ENCODE results near the gene EFNA4.
"Not testable (repeated sequence)": the region's sequence is repeated elsewhere in the genome, so short reads cannot be mapped to it uniquely, and the experiment has no call there.

The EFNA4 gene

GRCh38 chr1:155110826-155111225, 47.3 kb downstream of the EFNA4 start:
- Histone ChIP-seq H3K9me3 (ENCODE audit: severe bottlenecking) (no peaks in the 10 kb centered on the region), H3K36me3 (no peaks in the 10 kb centered on the region), H3K27ac (no peak overlapping the region), H3K27me3 (ENCODE audit: insufficient read depth, low read depth, severe bottlenecking) (no peaks in the 10 kb centered on the region), H3K4me3 (ENCODE audit: low read depth, low read length) (no peak overlapping the region)
- DNase-seq: no peak
- TF ChIP-seq CTCF (IDR thresholded peaks at IDR 0.05; ENCODE audit: low read depth, low read length): no peak

GRCh38 chr1:155113450-155113980, 50.0 kb downstream of the EFNA4 start:
- Histone ChIP-seq H3K4me3 (ENCODE audit: low read depth, low read length) (no peak overlapping the region), H3K27me3 (ENCODE audit: insufficient read depth, low read depth, severe bottlenecking) (no peaks in the 10 kb centered on the region), H3K9me3 (ENCODE audit: severe bottlenecking) (no peaks in the 10 kb centered on the region), H3K36me3 (no peaks in the 10 kb centered on the region), H3K27ac (no peak overlapping the region)
- no peak for TF ChIP-seq CTCF (IDR thresholded peaks at IDR 0.05; ENCODE audit: low read depth, low read length)
- no peak for DNase-seq

- TF ChIP-seq CTCF (IDR thresholded peaks at IDR 0.05; ENCODE audit: low read depth, low read length): no peak
- Histone ChIP-seq H3K4me3 (ENCODE audit: low read depth, low read length) (no peak overlapping the region), H3K27me3 (ENCODE audit: insufficient read depth, low read depth, severe bottlenecking) (no peaks in the 10 kb centered on the region), H3K27ac (no peak overlapping the region), H3K9me3 (ENCODE audit: severe bottlenecking) (no peaks in the 10 kb centered on the region), H3K36me3 (no peaks in the 10 kb centered on the region)
- no peak for DNase-seq
Measured at GRCh38 chr1:155116113-155116764, 52.7 kb downstream of the EFNA4 start.

- Histone ChIP-seq H3K27ac (no peak overlapping the region), H3K27me3 (ENCODE audit: insufficient read depth, low read depth, severe bottlenecking) (no peaks in the 10 kb centered on the region), H3K36me3 (no peaks in the 10 kb centered on the region), H3K4me3 (ENCODE audit: low read depth, low read length) (no peak overlapping the region), H3K9me3 (ENCODE audit: severe bottlenecking) (no peaks in the 10 kb centered on the region)
- no peak for TF ChIP-seq CTCF (IDR thresholded peaks at IDR 0.05; ENCODE audit: low read depth, low read length)
- no peak for DNase-seq
Measured at GRCh38 chr1:155117610-155118009, 54.1 kb downstream of the EFNA4 start.

- H3K4me3 ChIP-seq (ENCODE audit: low read depth, low read length); DNase-seq; H3K27me3 ChIP-seq (ENCODE audit: insufficient read depth, low read depth, severe bottlenecking); H3K36me3 ChIP-seq; H3K27ac ChIP-seq; H3K9me3 ChIP-seq (ENCODE audit: severe bottlenecking): not testable (repeated sequence)
Measured at GRCh38 chr1:155118090-155118489, 54.5 kb downstream of the EFNA4 start.
